ENCODE data around the gene PEMT. TPM values are rescaled to one million over a fixed set of nuclear protein-coding genes. Genes with fewer than 3 reads are reported as not detected.

Gene PEMT
- total and polyA plus RNA-seq, 9 of the 15 experiments (the other 6 are each of a cell fraction or from before 2014, with no cell fraction given): 1.4 to 36.4 (median 13.6) TPM

DNA sequence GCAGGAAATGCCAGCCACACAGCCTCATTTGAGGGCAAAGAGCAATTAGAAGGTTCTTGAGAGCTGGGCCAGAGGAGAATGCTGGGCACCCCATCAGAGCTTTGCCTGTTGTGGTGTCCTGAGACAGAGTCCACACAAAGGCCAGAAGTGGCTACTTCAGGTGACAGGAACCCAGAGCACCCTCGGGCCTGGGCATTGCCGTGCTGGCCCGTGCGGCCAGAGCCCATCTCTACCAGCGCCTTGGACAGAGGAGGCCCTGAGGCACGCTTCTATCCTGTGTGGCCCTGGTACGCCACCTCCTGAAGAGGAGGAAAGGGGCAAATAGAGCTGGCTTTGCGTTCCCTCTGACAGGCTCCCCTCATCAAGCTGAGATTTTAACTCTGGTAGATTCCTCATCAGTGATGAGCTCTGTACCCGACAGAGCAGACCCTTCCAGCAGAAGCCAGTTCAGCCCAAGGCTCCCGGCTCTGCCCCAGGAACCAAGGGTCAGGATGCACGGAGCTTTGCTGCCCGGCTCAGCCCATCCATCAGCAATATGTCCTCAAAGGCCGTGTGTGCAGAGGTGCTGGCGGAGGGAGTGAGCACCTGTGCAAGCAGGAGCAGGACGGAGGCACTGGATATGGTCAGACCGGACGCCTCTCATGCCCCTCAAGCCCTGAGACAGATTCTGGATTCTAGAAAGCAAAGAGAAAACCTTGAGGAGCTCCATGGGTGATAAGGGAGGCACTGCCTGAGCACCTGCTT lies 91.9 kb downstream of the PEMT start:
- intact Hi-C loops (cut with micrococcal nuclease): loop anchor here (5.0 kb wide), 2 partner anchors 142 to 143 kb away; no protein-coding TSS in a partner anchor
- in situ Hi-C loops (cut with MboI): loop anchor here (5.0 to 10.0 kb wide), 3 partner anchors 63 to 142 kb away; no protein-coding TSS in a partner anchor
- POLR2A ChIA-PET: interaction anchor here (0.6 kb wide), 1 partner anchor 79 kb away, joined by 3 read pairs; no protein-coding TSS in a partner anchor
- TF ChIP-seq, protein P1, sequence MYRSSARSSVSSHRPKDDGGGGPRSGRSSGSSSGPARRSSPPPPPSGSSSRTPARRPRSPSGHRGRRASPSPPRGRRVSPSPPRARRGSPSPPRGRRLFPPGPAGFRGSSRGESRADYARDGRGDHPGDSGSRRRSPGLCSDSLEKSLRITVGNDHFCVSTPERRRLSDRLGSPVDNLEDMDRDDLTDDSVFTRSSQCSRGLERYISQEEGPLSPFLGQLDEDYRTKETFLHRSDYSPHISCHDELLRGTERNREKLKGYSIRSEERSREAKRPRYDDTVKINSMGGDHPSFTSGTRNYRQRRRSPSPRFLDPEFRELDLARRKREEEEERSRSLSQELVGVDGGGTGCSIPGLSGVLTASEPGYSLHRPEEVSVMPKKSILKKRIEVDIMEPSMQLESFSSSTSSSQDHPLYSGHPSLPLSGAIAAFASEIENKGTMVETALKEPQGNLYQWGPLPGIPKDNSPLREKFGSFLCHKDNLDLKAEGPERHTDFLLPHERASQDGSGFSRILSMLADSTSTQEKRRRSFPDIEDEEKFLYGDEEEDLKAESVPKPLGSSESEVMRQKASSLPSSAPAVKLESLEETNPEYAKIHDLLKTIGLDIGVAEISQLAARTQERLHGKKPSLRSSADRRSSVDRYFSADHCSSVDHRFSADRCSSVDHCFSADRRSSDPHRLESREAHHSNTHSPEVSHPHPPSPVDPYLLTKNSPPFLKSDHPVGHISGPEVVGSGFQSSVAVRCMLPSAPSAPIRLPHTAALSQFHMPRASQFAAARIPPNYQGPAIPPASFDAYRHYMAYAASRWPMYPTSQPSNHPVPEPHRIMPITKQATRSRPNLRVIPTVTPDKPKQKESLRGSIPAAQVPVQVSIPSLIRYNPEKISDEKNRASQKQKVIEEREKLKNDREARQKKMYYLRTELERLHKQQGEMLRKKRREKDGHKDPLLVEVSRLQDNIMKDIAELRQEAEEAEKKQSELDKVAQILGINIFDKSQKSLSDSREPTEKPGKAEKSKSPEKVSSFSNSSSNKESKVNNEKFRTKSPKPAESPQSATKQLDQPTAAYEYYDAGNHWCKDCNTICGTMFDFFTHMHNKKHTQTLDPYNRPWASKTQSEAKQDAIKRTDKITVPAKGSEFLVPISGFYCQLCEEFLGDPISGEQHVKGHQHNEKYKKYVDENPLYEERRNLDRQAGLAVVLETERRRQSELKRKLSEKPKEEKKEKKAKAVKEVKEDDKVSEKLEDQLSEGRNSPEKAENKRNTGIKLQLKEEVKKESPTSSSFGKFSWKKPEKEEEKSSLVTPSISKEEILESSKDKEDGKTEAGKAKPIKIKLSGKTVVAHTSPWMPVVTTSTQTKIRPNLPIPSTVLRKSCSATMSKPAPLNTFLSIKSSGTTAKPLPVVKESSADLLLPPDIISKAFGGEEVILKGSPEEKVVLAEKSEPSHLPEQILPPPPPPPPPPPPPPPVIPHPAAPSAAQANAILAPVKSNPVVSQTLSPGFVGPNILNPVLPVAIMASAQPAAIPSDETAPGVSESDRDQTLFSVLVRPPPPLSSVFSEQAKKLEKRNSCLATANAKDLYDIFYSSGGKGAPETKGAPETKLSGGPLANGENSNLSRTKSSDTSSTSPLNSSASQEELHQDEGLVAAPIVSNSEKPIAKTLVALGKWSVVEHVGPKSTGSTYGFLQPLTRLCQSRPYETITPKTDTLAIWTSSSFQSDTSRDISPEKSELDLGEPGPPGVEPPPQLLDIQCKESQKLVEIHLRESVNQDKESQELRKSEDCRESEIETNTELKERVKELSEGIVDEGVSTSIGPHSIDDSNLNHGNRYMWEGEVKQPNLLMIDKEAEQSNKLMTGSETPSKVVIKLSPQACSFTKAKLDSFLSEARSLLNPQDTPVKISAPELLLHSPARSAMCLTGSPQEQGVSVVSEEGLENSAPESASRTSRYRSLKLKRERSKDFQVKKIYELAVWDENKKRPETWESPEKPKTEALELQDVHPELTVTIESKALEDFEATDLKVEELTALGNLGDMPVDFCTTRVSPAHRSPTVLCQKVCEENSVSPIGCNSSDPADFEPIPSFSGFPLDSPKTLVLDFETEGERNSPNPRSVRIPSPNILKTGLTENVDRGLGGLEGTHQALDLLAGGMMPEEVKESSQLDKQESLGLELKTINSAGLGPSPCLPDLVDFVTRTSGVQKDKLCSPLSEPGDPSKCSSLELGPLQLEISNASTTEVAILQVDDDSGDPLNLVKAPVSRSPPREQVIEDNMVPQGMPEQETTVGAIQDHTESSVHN (IDR thresholded peaks at IDR 0.05; ENCODE audit: borderline replicate concordance in 1 of 2, low read depth in 1 of 2): no peak
- TF ChIP-seq CCAR2 (IDR thresholded peaks at IDR 0.05; ENCODE audit: low read depth, low read length) (no peak), ZNF707 (CRISPR knock-in tag; conservative IDR thresholded peaks at IDR 0.05) (no peak), MYC (IDR thresholded peaks at IDR 0.05; ENCODE audit: low read depth, low read length) (no peak), MYC (CRISPR knock-in tag; IDR thresholded peaks at IDR 0.05; ENCODE audit: borderline replicate concordance, low read depth) (no peak), ESRRA (IDR thresholded peaks at IDR 0.05; ENCODE audit: borderline replicate concordance, low read depth) (no peak), POLR2B (IDR thresholded peaks at IDR 0.05; ENCODE audit: low read depth, partially characterized antibody) (no peak), ZNF146 (CRISPR knock-in tag; IDR thresholded peaks at IDR 0.05; ENCODE audit: unreplicated experiment) (no peak), NKRF (IDR thresholded peaks at IDR 0.05; ENCODE audit: borderline replicate concordance) (no peak)
- TF ChIP-seq, protein P2, sequence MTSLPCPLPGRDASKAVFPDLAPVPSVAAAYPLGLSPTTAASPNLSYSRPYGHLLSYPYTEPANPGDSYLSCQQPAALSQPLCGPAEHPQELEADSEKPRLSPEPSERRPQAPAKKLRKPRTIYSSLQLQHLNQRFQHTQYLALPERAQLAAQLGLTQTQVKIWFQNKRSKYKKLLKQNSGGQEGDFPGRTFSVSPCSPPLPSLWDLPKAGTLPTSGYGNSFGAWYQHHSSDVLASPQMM (CRISPR knock-in tag; IDR thresholded peaks at IDR 0.05): no peak

More for the DNA sequence above, 91.9 kb downstream of the PEMT start:
- H3K9me1 ChIP-seq (ENCODE audit: control insufficient read depth, insufficient read depth, low read length): no peaks in the 10 kb centered on the region
- no peak overlapping the region for H3K4me3 ChIP-seq
- FAIRE-seq (no peak), DNase-seq (ENCODE audit: extremely low read depth in 1 of 4, low spot score in 3 of 4) (no peak), ATAC-seq (no peak)
- no peaks in the 10 kb centered on the region for H3K79me2 ChIP-seq (ENCODE audit: control insufficient read depth, insufficient read depth, low read length)
- H4K20me1 ChIP-seq (replicated peaks; ENCODE audit: control insufficient read depth, insufficient read depth, low read length): no peaks in the 10 kb centered on the region
- H3K27ac ChIP-seq (ENCODE audit: extremely low read depth, low read depth, low read length): no peak overlapping the region
- WGBS (ENCODE audit: insufficient coverage, low coverage, missing lambda C conversion rate): 13% methylated on average over 16 of the region's 17 CpGs
- no peaks in the 10 kb centered on the region for H3K9me3 ChIP-seq (replicated peaks; ENCODE audit: control insufficient read depth, insufficient read depth, low read depth, low read length)
- CTCF ChIA-PET (ENCODE audit: low intra/inter-chr PET ratio): no interaction called here
- peaks cover 3 to 33% of the 10 kb centered on the region in 2 experiments; a peak in 2 of 5 replicates for H3K27me3 ChIP-seq (ENCODE audit: control insufficient read depth in 2 of 2, insufficient read depth in 2 of 2, low read length in 2 of 2)
- no peak overlapping the region for H3K9ac ChIP-seq (ENCODE audit: insufficient read depth in 1 of 2, low read depth in 2 of 2, low read length in 2 of 2)
- H2AFZ ChIP-seq (ENCODE audit: low read depth, low read length): no peak overlapping the region
- no TSS peak for BruUV-seq (replicated peaks)
- H3K4me1 ChIP-seq (replicated peaks in 1 of 2; ENCODE audit: control insufficient read depth in 2 of 2, insufficient read depth in 2 of 2, low read length in 2 of 2): peaks cover 0 to 16% of the 10 kb centered on the region in 2 experiments; a peak in 3 of 5 replicates
- H3K36me3 ChIP-seq (ENCODE audit: control insufficient read depth, insufficient read depth, low read length): no peaks in the 10 kb centered on the region
- H3K4me2 ChIP-seq (ENCODE audit: insufficient read depth, low read length): no peak overlapping the region

Measured in K562 (cell line).